Activated CD4-positive, alpha-beta T cell treated with anti-CD3 and anti-CD28 coated beads, Interleukin-2, amount 50 U/mL, for 16 hours (primary cell): ENCODE results near the gene CD9.
"Not testable (repeated sequence)": the region's sequence is repeated elsewhere in the genome, so short reads cannot be mapped to it uniquely, and the experiment has no call there.

Experiments used
- DNase-seq: peaks from one replicate; pipeline ENCODE4 v3.0.0-alpha.2; 2020

Gene CD9

GRCh38 chr12:6199531-6200255, 507 bp upstream of the CD9 start:
- no peak for DNase-seq

- no peak for DNase-seq
Observed at GRCh38 chr12:6201213-6201608, 1.0 kb downstream of the CD9 start.

- DNase-seq = no peak
Observed at GRCh38 chr12:6201826-6202225, 1.6 kb downstream of the CD9 start.

- DNase-seq = no peak
Observed at GRCh38 chr12:6202304-6202703, 2.1 kb downstream of the CD9 start.

GRCh38 chr12:6202846-6203245, 2.6 kb downstream of the CD9 start:
- no peak for DNase-seq

GRCh38 chr12:6203601-6204000, 3.4 kb downstream of the CD9 start:
- no peak for DNase-seq

- no peak for DNase-seq
Observed at GRCh38 chr12:6204533-6205143, 4.4 kb downstream of the CD9 start.

GRCh38 chr12:6205144-6205539, 4.9 kb downstream of the CD9 start:
- no peak for DNase-seq

GRCh38 chr12:6205761-6206160, 5.6 kb downstream of the CD9 start:
- DNase-seq = no peak

- no peak for DNase-seq
Observed at GRCh38 chr12:6206327-6206726, 6.1 kb downstream of the CD9 start.

- no peak for DNase-seq
Observed at GRCh38 chr12:6207259-6207925, 7.2 kb downstream of the CD9 start.

GRCh38 chr12:6208130-6208529, 7.9 kb downstream of the CD9 start:
- DNase-seq = no peak

- DNase-seq = not testable (repeated sequence)
Observed at GRCh38 chr12:6209428-6209827, 9.2 kb downstream of the CD9 start.

- no peak for DNase-seq
Observed at GRCh38 chr12:6211421-6211869, 11.2 kb downstream of the CD9 start.

- DNase-seq = no peak
Observed at GRCh38 chr12:6212086-6212485, 11.9 kb downstream of the CD9 start.

GRCh38 chr12:6213969-6214368, 13.8 kb downstream of the CD9 start:
- DNase-seq = no peak

GRCh38 chr12:6214633-6215032, 14.4 kb downstream of the CD9 start:
- no peak for DNase-seq

GRCh38 chr12:6215120-6215807, 15.1 kb downstream of the CD9 start:
- DNase-seq = no peak

- DNase-seq = peak; percentile 30
Observed at GRCh38 chr12:6215932-6216494, 15.8 kb downstream of the CD9 start.

- no peak for DNase-seq
Observed at GRCh38 chr12:6216581-6216980, 16.4 kb downstream of the CD9 start.

- no peak for DNase-seq
Observed at GRCh38 chr12:6218347-6218925, 18.2 kb downstream of the CD9 start.

GRCh38 chr12:6219980-6220379, 19.8 kb downstream of the CD9 start:
- DNase-seq = no peak

GRCh38 chr12:6221146-6221545, 20.9 kb downstream of the CD9 start:
- no peak for DNase-seq
